ENCODE measurements around the gene GPANK1. TPM values are rescaled to one million over a fixed set of nuclear protein-coding genes. Genes with fewer than 3 reads are reported as not detected.

The GPANK1 gene
- total RNA-seq, 1 experiment from 2014 or later: 18.3 TPM

DNA sequence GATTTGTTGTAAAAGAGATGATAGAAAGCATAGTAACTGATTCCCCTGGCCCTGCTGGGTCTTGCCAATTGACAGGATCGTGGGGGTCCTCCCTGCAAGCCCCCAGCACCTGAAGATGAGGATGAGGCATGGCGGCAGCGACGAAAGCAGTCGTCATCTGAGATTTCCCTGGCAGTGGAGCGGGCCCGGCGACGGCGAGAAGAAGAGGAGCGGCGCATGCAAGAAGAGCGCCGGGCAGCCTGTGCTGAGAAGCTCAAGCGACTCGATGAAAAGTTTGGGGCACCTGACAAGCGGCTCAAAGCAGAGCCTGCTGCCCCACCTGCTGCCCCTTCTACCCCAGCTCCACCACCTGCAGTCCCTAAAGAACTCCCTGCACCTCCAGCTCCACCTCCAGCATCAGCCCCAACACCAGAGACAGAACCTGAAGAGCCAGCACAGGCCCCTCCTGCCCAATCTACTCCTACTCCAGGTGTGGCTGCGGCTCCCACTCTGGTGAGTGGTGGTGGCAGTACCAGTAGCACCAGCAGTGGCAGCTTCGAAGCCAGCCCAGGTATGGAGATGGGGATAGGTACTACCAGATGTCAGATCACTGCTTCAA lies 37.0 kb downstream of the GPANK1 start:
- in situ Hi-C loops (cut with HindIII; ENCODE audit: low pct_unique_long_range_greater_than_20kb, low sequenced_read_pairs) (no loop called here), intact Hi-C loops (cut with micrococcal nuclease; ENCODE audit: unreplicated experiment) (no loop called here)
- DNase-seq (ENCODE audit: low read depth, low spot score) (no peak), ATAC-seq (no peak)
- Histone ChIP-seq H3K27ac (ENCODE audit: low read length) (no peak overlapping the region), H3K4me1 (ENCODE audit: control insufficient read depth, insufficient read depth, low read length) (peaks cover 3% of the 10 kb centered on the region), H3K4me3 (ENCODE audit: low read depth in 2 of 2, low read length in 2 of 2) (no peak overlapping the region), H3K36me3 (ENCODE audit: control insufficient read depth, insufficient read depth, low read length) (peaks cover 53% of the 10 kb centered on the region), H3K27me3 (ENCODE audit: control insufficient read depth, insufficient read depth, low read length) (no peaks in the 10 kb centered on the region), H3K9me3 (ENCODE audit: control insufficient read depth, insufficient read depth, low read depth, low read length) (no peaks in the 10 kb centered on the region)
- TF ChIP-seq TCF7L2 (IDR thresholded peaks at IDR 0.05; ENCODE audit: low read depth, low read length): no peak
- TF ChIP-seq CTCF (IDR thresholded peaks at IDR 0.05): no peak
- TF ChIP-seq, protein P1, sequence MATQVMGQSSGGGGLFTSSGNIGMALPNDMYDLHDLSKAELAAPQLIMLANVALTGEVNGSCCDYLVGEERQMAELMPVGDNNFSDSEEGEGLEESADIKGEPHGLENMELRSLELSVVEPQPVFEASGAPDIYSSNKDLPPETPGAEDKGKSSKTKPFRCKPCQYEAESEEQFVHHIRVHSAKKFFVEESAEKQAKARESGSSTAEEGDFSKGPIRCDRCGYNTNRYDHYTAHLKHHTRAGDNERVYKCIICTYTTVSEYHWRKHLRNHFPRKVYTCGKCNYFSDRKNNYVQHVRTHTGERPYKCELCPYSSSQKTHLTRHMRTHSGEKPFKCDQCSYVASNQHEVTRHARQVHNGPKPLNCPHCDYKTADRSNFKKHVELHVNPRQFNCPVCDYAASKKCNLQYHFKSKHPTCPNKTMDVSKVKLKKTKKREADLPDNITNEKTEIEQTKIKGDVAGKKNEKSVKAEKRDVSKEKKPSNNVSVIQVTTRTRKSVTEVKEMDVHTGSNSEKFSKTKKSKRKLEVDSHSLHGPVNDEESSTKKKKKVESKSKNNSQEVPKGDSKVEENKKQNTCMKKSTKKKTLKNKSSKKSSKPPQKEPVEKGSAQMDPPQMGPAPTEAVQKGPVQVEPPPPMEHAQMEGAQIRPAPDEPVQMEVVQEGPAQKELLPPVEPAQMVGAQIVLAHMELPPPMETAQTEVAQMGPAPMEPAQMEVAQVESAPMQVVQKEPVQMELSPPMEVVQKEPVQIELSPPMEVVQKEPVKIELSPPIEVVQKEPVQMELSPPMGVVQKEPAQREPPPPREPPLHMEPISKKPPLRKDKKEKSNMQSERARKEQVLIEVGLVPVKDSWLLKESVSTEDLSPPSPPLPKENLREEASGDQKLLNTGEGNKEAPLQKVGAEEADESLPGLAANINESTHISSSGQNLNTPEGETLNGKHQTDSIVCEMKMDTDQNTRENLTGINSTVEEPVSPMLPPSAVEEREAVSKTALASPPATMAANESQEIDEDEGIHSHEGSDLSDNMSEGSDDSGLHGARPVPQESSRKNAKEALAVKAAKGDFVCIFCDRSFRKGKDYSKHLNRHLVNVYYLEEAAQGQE (IDR thresholded peaks at IDR 0.05; ENCODE audit: insufficient read depth in 1 of 2, low read depth in 2 of 2, low read length in 1 of 2): no peak
- no peak for TF ChIP-seq SIN3A (IDR thresholded peaks at IDR 0.05; ENCODE audit: borderline replicate concordance, insufficient read depth, low read depth, low read length)
- no peak; the same call in 1 of the 2 replicates for TF ChIP-seq POLR2AphosphoS5 (IDR thresholded peaks at IDR 0.05; ENCODE audit: low read depth, low read length)
- ChIA-PET POLR2A (no interaction called here), CTCF (no interaction called here)
- no TSS peak for BruUV-seq (replicated peaks)

- in situ Hi-C loops (cut with HindIII; ENCODE audit: low pct_unique_long_range_greater_than_20kb, low sequenced_read_pairs) (no loop called here), intact Hi-C loops (cut with micrococcal nuclease; ENCODE audit: unreplicated experiment) (no loop called here)
- peaks cover 51% of the 10 kb centered on the region for H3K36me3 ChIP-seq (ENCODE audit: control insufficient read depth, insufficient read depth, low read length)
- ATAC-seq (no peak), DNase-seq (ENCODE audit: low read depth, low spot score) (no peak)
- no peak overlapping the region for H3K4me3 ChIP-seq (ENCODE audit: low read depth in 2 of 2, low read length in 2 of 2)
- ChIA-PET CTCF (no interaction called here), POLR2A (no interaction called here)
- no TSS peak for BruUV-seq (replicated peaks)
- H3K4me1 ChIP-seq (ENCODE audit: control insufficient read depth, insufficient read depth, low read length): peaks cover 11% of the 10 kb centered on the region
- H3K9me3 ChIP-seq (ENCODE audit: control insufficient read depth, insufficient read depth, low read depth, low read length): no peaks in the 10 kb centered on the region
- no peak overlapping the region for H3K27ac ChIP-seq (ENCODE audit: low read length)
- TF ChIP-seq SIN3A (IDR thresholded peaks at IDR 0.05; ENCODE audit: borderline replicate concordance, insufficient read depth, low read depth, low read length) (no peak), POLR2AphosphoS5 (IDR thresholded peaks at IDR 0.05; ENCODE audit: low read depth, low read length) (no peak), CTCF (IDR thresholded peaks at IDR 0.05) (no peak), TCF7L2 (IDR thresholded peaks at IDR 0.05; ENCODE audit: low read depth, low read length) (no peak)
- TF ChIP-seq, protein P1 (IDR thresholded peaks at IDR 0.05; ENCODE audit: insufficient read depth in 1 of 2, low read depth in 2 of 2, low read length in 1 of 2): no peak
- H3K27me3 ChIP-seq (ENCODE audit: control insufficient read depth, insufficient read depth, low read length): no peaks in the 10 kb centered on the region
These were observed 37.8 kb downstream of the GPANK1 start for GRCh38 chr6:31626952-31627351.
